K562 (cell line): ENCODE measurements around the gene MYLIP. TPM values are rescaled to one million over a fixed set of nuclear protein-coding genes. Genes with fewer than 3 reads are reported as not detected.

Source experiments
- ATAC-seq: fragments of 200-7000 bp; cut with Tn5 transposase; 3 replicates; pipeline ENCODE4 v1.9.1; 2020; ENCODE audit warnings: moderate library complexity
- BruUV-seq: library from RNA; stranded (reverse); fragments of 400-500 nt; replicated peaks from 2 replicates; lab custom pipeline; 2021; lab: Mats Ljungman, UMichigan
- CTCF ChIA-PET: fragments of 300-600 bp; formaldehyde crosslinking; extraction: SDS; loops from one replicate; lab custom pipeline; 2021; ENCODE audit warnings: low intra/inter-chr PET ratio; lab: Yijun Ruan, JAX
- POLR2A ChIA-PET: fragments of 300-600, 350-650 bp; sonication (Branson Sonifier 250); formaldehyde crosslinking; extraction: SDS; loops from one replicate; lab custom pipeline; 2021; ENCODE audit warnings: antibody characterized with exemption, inconsistent platforms; lab: Yijun Ruan, JAX
- DNase-seq, 4 experiments: peaks; one replicate each; pipeline versions ENCODE4 v3.0.0 to v3.0.0-alpha.2; 2011 to 2018; ENCODE audit warnings: low spot score in 3 of 4, mixed read lengths in 3 of 4; ENCODE audit errors: extremely low read depth in 1 of 4
- FAIRE-seq: peaks from 2 replicates; lab custom pipeline; 2011; peaks lifted over from hg19 to GRCh38; lab: Jason Lieb, UNC
- H2AFZ ChIP-seq: 2 replicates; pipeline ENCODE4 v1.6.0; 2011; ENCODE audit warnings: low read depth, low read length, control low read depth, inconsistent platforms
- H3K27ac ChIP-seq: fragments of 200-600 bp; 3 replicates; pipeline ENCODE4 v1.8.0; 2011; ENCODE audit warnings: low read depth, mild to moderate bottlenecking, control low read depth, inconsistent platforms, low read length, moderate library complexity, mixed read lengths; ENCODE audit errors: extremely low read depth
- H3K27me3 ChIP-seq, 2 experiments: fragments of 300-600 bp in 1 of 2; 2 replicates in 1 of 2; 3 replicates in 1 of 2; pipeline versions ENCODE4 v1.6.0 to v1.8.0; 2011; ENCODE audit warnings: inconsistent platforms in 2 of 2, low read length in 2 of 2, mild to moderate bottlenecking in 1 of 2, mixed read lengths in 1 of 2, moderate library complexity in 1 of 2; ENCODE audit not compliant: control insufficient read depth in 2 of 2, insufficient read depth in 2 of 2
- H3K36me3 ChIP-seq: fragments of 300-600 bp; 3 replicates; pipeline ENCODE4 v1.8.0; 2011; ENCODE audit warnings: mild to moderate bottlenecking, low read length, inconsistent platforms; ENCODE audit not compliant: control insufficient read depth, insufficient read depth
- H3K4me1 ChIP-seq, 2 experiments: fragments of 200-600 bp in 1 of 2; replicated peaks in 1 of 2; 2 replicates in 1 of 2; 3 replicates in 1 of 2; pipeline versions ENCODE4 v1.5.1 to v1.8.0; 2011; ENCODE audit warnings: inconsistent platforms in 2 of 2, low read length in 2 of 2, mild to moderate bottlenecking in 1 of 2, mixed read lengths in 1 of 2, moderate library complexity in 1 of 2; ENCODE audit not compliant: control insufficient read depth in 2 of 2, insufficient read depth in 2 of 2
- H3K4me2 ChIP-seq: 2 replicates; pipeline ENCODE4 v1.6.1; 2011; ENCODE audit warnings: low read length, control low read depth, inconsistent platforms, mixed read lengths; ENCODE audit not compliant: insufficient read depth
- H3K4me3 ChIP-seq: fragments of 200-600 bp; sonication (generic), shearing (Covaris generic); 2 replicates; pipeline ENCODE4 v1.5.1; 2016; ENCODE audit warnings: control low read depth, inconsistent platforms
- H3K79me2 ChIP-seq: fragments of 200-600 bp; 3 replicates; pipeline ENCODE4 v1.8.0; 2011; ENCODE audit warnings: low read length, inconsistent platforms; ENCODE audit not compliant: control insufficient read depth, insufficient read depth
- H3K9ac ChIP-seq, 2 experiments: 2 replicates each; pipeline versions ENCODE4 v1.6.0 to v1.6.1; 2011; ENCODE audit warnings: low read depth in 2 of 2, low read length in 2 of 2, control low read depth in 1 of 2, inconsistent platforms in 1 of 2, mild to moderate bottlenecking in 1 of 2, mixed read lengths in 1 of 2; ENCODE audit not compliant: insufficient read depth in 1 of 2
- H3K9me1 ChIP-seq: one replicate; pipeline ENCODE4 v1.6.0; 2011; ENCODE audit warnings: inconsistent platforms, mild to moderate bottlenecking, low read length, moderate library complexity; ENCODE audit not compliant: control insufficient read depth, insufficient read depth
- H3K9me3 ChIP-seq: replicated peaks from 2 replicates; pipeline ENCODE4 v1.5.1; 2011; ENCODE audit warnings: low read depth, low read length, inconsistent platforms; ENCODE audit not compliant: control insufficient read depth, insufficient read depth
- H4K20me1 ChIP-seq: replicated peaks from 2 replicates; pipeline ENCODE4 v1.6.1; 2011; ENCODE audit warnings: low read length, inconsistent platforms, mixed read lengths; ENCODE audit not compliant: control insufficient read depth, insufficient read depth
- KDM5B ChIP-seq: fragments of 200-600 bp; sonication (generic); IDR thresholded peaks from 2 replicates; pipeline ENCODE4 v1.6.1; 2012; ENCODE audit warnings: low read depth, mild to moderate bottlenecking, moderate library complexity, low read length, control low read depth, inconsistent platforms; ENCODE audit not compliant: insufficient replicate concordance
- NRF1 ChIP-seq, 2 experiments: fragments of 450-650 bp; IDR thresholded peaks in 1 of 2; conservative IDR thresholded peaks in 1 of 2; 2 replicates each; pipeline ENCODE4 v1.6.1; 2014; ENCODE audit warnings: mild to moderate bottlenecking in 2 of 2
- PRDM10 ChIP-seq: fragments of 450-650 bp; IDR thresholded peaks from 2 replicates; pipeline ENCODE4 v1.6.1; 2018; ENCODE audit not compliant: partially characterized antibody
- RBFOX2 ChIP-seq: fragments of 200-400 bp; formaldehyde crosslinking; IDR thresholded peaks from 2 replicates; pipeline ENCODE4 v1.6.1; 2017; ENCODE audit warnings: low read depth, mild to moderate bottlenecking, low read length, moderate library complexity
- in situ Hi-C: fragments of 300-500 bp; cut with MboI; formaldehyde crosslinking; loops from 4 replicates; pipeline ENCODE4 v1.15.0; 2018; ENCODE audit warnings: inconsistent platforms, mixed read lengths
- intact Hi-C: fragments of 100-400 bp; cut with micrococcal nuclease; formaldehyde crosslinking; loops from 2 replicates; pipeline ENCODE4 v1.14.2; 2022
- polyA plus RNA-seq, 8 experiments: library from polyadenylated mRNA; depleted of rRNA in 4 of 8; stranded (reverse) in 5 of 8; unstranded in 3 of 8; fragments of >200 nt; fragmentation: Nextera tagmentation in 2 of 8; fragmentation: Illumina TruSeq in 1 of 8; extraction: Ambion mirVana in 2 of 8; extraction: Trizol in 1 of 8; gene quantifications; 2 replicates each; pipeline versions ENCODE4 v1.2.1 to v1.2.3, GENCODE V29; 2011 to 2014; ENCODE audit warnings: inconsistent platforms in 1 of 8, missing spikeins in 1 of 8
- total RNA-seq, 7 experiments: library from RNA; depleted of rRNA in 6 of 7; stranded (reverse); fragments of >200 nt in 6 of 7; fragmentation: Illumina TruSeq in 2 of 7; extraction: Trizol in 2 of 7; gene quantifications; 2 replicates each; pipeline versions ENCODE4 v1.2.1 to v1.2.3, GENCODE V29; 2011 to 2021; ENCODE audit warnings: low replicate concordance in 1 of 7
- TF ChIP-seq, protein P1 (sequence below): fragments of 450-650 bp; IDR thresholded peaks from 2 replicates; pipeline ENCODE4 v1.6.1; 2016
- TF ChIP-seq, protein P2 (sequence below): fragments of 450-650 bp; IDR thresholded peaks from 2 replicates; pipeline ENCODE4 v1.6.1; 2014; ENCODE audit warnings: low read depth, mild to moderate bottlenecking, moderate library complexity, borderline replicate concordance

Gene MYLIP
- total and polyA plus RNA-seq, 9 of the 15 experiments (the other 6 are each of a cell fraction or from before 2014, with no cell fraction given): 10.8 to 43.5 (median 31.5) TPM

- TF ChIP-seq PRDM10 (peak; percentile 25), KDM5B (peak; percentile 14)
These were observed 2.1 kb downstream of the MYLIP start (continued) for GRCh38 chr6:16130932-16131387.

DNA sequence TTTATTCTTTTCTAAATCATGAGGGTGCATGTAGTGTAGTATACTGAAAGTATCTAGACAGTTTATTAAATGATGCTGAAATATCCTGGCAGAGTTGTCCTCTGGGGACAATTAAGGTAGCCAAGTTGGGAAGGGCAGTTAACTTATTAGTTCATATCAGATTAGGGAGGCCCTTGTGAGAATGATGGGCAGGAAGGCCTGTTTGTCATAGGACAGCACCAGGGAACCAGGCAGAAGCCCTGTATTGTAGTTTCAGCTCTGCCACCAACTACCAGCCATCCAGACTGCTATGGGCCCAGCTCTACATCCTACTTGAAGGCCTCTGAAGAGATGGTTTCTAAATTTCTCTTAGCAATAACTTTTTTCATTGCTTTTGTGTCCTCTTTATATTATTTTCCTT is 4.0 kb downstream of the MYLIP start:
- Histone ChIP-seq H3K4me2 (peak overlapping the region; percentile 93), H3K36me3 (peaks cover 77% of the 10 kb centered on the region), H3K9me1 (peaks cover 6% of the 10 kb centered on the region), H3K27me3 (no peaks in the 10 kb centered on the region), H4K20me1 (peaks cover 61% of the 10 kb centered on the region), H3K79me2 (peaks cover 90% of the 10 kb centered on the region), H3K4me1 (peaks cover 16 to 40% of the 10 kb centered on the region in 2 experiments), H3K9ac (peak overlapping the region; percentile 72 to 89; a peak in 3 of 4 replicates), H3K27ac (no peak overlapping the region; the same call in 2 of the 3 replicates), H3K4me3 (peak overlapping the region; percentile 90; the same call in 1 of the 2 replicates), H2AFZ (no peak overlapping the region), H3K9me3 (no peaks in the 10 kb centered on the region)
- in situ Hi-C loops (no loop called here), intact Hi-C loops (loop anchor here (5.0 kb wide), 1 partner anchor 134 kb away; no protein-coding TSS in a partner anchor)
- no peak for FAIRE-seq
- peak in 1 of 4 experiments; percentile 37 for DNase-seq
- ChIA-PET POLR2A (interaction anchor here (0.5 to 10.6 kb wide), 14 partner anchors 14 to 1100 kb away, joined by 3 to 186 read pairs (median 4); no protein-coding TSS in a partner anchor), CTCF (no interaction called here)
- no peak for ATAC-seq
- TF ChIP-seq RBFOX2: peak; percentile 18; the same call in 1 of the 2 replicates
- TF ChIP-seq, protein P1, sequence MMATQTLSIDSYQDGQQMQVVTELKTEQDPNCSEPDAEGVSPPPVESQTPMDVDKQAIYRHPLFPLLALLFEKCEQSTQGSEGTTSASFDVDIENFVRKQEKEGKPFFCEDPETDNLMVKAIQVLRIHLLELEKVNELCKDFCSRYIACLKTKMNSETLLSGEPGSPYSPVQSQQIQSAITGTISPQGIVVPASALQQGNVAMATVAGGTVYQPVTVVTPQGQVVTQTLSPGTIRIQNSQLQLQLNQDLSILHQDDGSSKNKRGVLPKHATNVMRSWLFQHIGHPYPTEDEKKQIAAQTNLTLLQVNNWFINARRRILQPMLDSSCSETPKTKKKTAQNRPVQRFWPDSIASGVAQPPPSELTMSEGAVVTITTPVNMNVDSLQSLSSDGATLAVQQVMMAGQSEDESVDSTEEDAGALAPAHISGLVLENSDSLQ: peak; percentile 72
- TF ChIP-seq, protein P2, sequence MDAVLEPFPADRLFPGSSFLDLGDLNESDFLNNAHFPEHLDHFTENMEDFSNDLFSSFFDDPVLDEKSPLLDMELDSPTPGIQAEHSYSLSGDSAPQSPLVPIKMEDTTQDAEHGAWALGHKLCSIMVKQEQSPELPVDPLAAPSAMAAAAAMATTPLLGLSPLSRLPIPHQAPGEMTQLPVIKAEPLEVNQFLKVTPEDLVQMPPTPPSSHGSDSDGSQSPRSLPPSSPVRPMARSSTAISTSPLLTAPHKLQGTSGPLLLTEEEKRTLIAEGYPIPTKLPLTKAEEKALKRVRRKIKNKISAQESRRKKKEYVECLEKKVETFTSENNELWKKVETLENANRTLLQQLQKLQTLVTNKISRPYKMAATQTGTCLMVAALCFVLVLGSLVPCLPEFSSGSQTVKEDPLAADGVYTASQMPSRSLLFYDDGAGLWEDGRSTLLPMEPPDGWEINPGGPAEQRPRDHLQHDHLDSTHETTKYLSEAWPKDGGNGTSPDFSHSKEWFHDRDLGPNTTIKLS: no peak
- TF ChIP-seq NRF1 (conservative IDR thresholded peaks at IDR 0.05 in 1 of 2, IDR thresholded peaks at IDR 0.05 in 1 of 2): 0 out of 4 replicates have a peak, but pooled peaks of 1 of the 2 experiments have one; percentile 10
- no TSS peak for BruUV-seq
